Thoracic aorta (tissue), 2 donors: Measurements from ENCODE around the gene OCA2. TPM values are rescaled to one million over a fixed set of nuclear protein-coding genes. Genes with fewer than 3 reads are reported as not detected.

Experiments used
- ATAC-seq: fragments of 150-250 bp; one replicate; pipeline ENCODE4 v1.8.0; 2017; ENCODE audit warnings: low read depth; ENCODE audit not compliant: insufficient number of reproducible peaks, low FRiP score
- DNase-seq: peaks from one replicate; pipeline ENCODE4 v3.0.0-alpha.2; 2020; ENCODE audit warnings: low spot score
- H3K27ac ChIP-seq, 2 donors: fragments of 200-600 bp; sonication (generic); 1 replicate in 1 of 2; 2 replicates in 1 of 2; pipeline ENCODE4 v1.5.1; 2016; ENCODE audit warnings: mild to moderate bottlenecking in 2 of 2, moderate library complexity in 2 of 2
- H3K27me3 ChIP-seq: fragments of 200-600 bp; sonication (generic); replicated peaks from 2 replicates; pipeline ENCODE4 v1.6.0; 2016; ENCODE audit warnings: mild to moderate bottlenecking; ENCODE audit not compliant: insufficient read depth
- H3K36me3 ChIP-seq: fragments of 200-600 bp; sonication (generic); one replicate; pipeline ENCODE4 v1.5.1; 2016
- H3K4me1 ChIP-seq, 2 donors: fragments of 200-600 bp; sonication (generic); 1 replicate in 1 of 2; 2 replicates in 1 of 2; pipeline versions ENCODE4 v1.5.1 to v1.6.0; 2016; ENCODE audit warnings: low read depth in 2 of 2, mild to moderate bottlenecking in 1 of 2; ENCODE audit not compliant: control insufficient read depth in 1 of 2
- H3K4me3 ChIP-seq: fragments of 200-600 bp; sonication (generic); 2 replicates; pipeline ENCODE4 v1.5.1; 2016; ENCODE audit warnings: mild to moderate bottlenecking
- H3K9me3 ChIP-seq: fragments of 200-600 bp; sonication (generic); 2 replicates; pipeline ENCODE4 v1.5.1; 2016
- total RNA-seq, 2 donors: library from RNA; depleted of rRNA; stranded (reverse); fragments of >200 nt; gene quantifications; one replicate each; pipeline versions ENCODE4 v1.1.0 to v1.2.3, GENCODE V29; 2016
- TF ChIP-seq, protein P1 (sequence below): fragments of 200-600 bp; sonication (generic); IDR thresholded peaks from one replicate; pipeline ENCODE4 v1.5.1; 2019; ENCODE audit warnings: antibody characterized with exemption

The OCA2 gene
- total RNA-seq, 2 donors from 2014 or later, result 8.0 to 14.8 TPM

GRCh38 chr15:27731776-27732175 lies 367.3 kb downstream of the OCA2 start:
- no peak overlapping the region for H3K27ac ChIP-seq
- no peaks in the 10 kb centered on the region for H3K4me1 ChIP-seq
- no peaks in the 10 kb centered on the region for H3K27me3 ChIP-seq
- H3K4me3 ChIP-seq, result no peak overlapping the region
- no peaks in the 10 kb centered on the region for H3K36me3 ChIP-seq
- TF ChIP-seq, protein P1, sequence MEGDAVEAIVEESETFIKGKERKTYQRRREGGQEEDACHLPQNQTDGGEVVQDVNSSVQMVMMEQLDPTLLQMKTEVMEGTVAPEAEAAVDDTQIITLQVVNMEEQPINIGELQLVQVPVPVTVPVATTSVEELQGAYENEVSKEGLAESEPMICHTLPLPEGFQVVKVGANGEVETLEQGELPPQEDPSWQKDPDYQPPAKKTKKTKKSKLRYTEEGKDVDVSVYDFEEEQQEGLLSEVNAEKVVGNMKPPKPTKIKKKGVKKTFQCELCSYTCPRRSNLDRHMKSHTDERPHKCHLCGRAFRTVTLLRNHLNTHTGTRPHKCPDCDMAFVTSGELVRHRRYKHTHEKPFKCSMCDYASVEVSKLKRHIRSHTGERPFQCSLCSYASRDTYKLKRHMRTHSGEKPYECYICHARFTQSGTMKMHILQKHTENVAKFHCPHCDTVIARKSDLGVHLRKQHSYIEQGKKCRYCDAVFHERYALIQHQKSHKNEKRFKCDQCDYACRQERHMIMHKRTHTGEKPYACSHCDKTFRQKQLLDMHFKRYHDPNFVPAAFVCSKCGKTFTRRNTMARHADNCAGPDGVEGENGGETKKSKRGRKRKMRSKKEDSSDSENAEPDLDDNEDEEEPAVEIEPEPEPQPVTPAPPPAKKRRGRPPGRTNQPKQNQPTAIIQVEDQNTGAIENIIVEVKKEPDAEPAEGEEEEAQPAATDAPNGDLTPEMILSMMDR, result no peak
- ATAC-seq (no peak), DNase-seq (no peak)
- peaks cover 9% of the 10 kb centered on the region for H3K9me3 ChIP-seq

DNA sequence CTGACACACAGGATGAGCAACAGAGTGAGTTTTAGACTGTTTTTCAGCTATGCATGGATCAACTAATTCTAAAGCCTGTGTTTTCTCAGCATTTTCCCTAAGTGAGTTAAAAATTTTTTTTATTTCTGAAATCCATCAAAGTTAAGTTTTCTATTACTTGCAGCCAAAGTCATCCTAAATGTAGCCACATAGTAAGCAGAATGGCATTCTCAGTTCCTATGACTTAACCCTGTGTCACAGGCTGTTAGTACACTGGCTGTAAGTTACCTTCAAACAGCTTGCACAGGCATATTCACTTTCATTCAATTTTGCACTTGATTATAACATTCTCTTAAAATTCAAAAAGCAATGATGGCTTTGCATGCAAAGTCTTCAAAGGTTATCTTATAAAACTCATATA lies 368.2 kb downstream of the OCA2 start:
- DNase-seq (no peak), ATAC-seq (no peak)
- H3K4me1 ChIP-seq, result no peaks in the 10 kb centered on the region
- H3K27ac ChIP-seq, result no peak overlapping the region
- no peak overlapping the region for H3K4me3 ChIP-seq
- no peaks in the 10 kb centered on the region for H3K27me3 ChIP-seq
- TF ChIP-seq, protein P1, result no peak
- peaks cover 9% of the 10 kb centered on the region for H3K9me3 ChIP-seq
- no peaks in the 10 kb centered on the region for H3K36me3 ChIP-seq

GRCh38 chr15:27725731-27726130 lies 373.4 kb downstream of the OCA2 start:
- no peak overlapping the region for H3K4me3 ChIP-seq
- no peak for DNase-seq
- no peak for ATAC-seq
- TF ChIP-seq, protein P1, result no peak
- H3K9me3 ChIP-seq, result no peaks in the 10 kb centered on the region
- no peaks in the 10 kb centered on the region for H3K27me3 ChIP-seq
- no peaks in the 10 kb centered on the region for H3K4me1 ChIP-seq
- H3K27ac ChIP-seq, result no peak overlapping the region
- no peaks in the 10 kb centered on the region for H3K36me3 ChIP-seq

GRCh38 chr15:27723821-27724220 lies 375.3 kb downstream of the OCA2 start:
- no peak for ATAC-seq
- TF ChIP-seq, protein P1, result no peak

DNA sequence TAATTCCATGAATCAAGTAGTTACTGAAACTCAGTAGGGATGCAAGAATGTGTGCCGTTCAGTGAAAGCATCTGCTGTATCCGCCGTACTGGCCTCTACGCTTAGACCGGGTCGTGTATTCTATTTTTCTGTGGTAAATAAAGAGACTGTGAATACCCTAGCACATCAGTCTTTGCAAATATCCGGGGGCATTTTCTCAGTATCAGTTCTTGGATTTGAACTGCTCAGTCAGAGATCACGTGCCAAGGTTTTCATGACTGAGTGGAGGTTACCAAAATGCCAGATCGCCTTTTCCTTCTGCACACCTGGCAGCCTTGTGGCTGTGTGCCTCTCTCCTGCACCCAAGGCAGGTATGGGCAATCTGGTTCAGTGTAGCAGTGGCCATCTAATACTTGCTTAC lies 377.0 kb downstream of the OCA2 start:
- no peak for ATAC-seq

More at GRCh38 chr15:27723821-27724220, 375.3 kb downstream of the OCA2 start:
- Histone ChIP-seq H3K4me1 (no peaks in the 10 kb centered on the region), H3K4me3 (no peak overlapping the region), H3K27ac (no peak overlapping the region), H3K36me3 (no peaks in the 10 kb centered on the region), H3K9me3 (no peaks in the 10 kb centered on the region), H3K27me3 (no peaks in the 10 kb centered on the region)
- no peak for DNase-seq

More for the DNA sequence above, 377.0 kb downstream of the OCA2 start:
- no peak for DNase-seq
- H3K27ac ChIP-seq, result no peak overlapping the region
- H3K36me3 ChIP-seq, result no peaks in the 10 kb centered on the region
- no peaks in the 10 kb centered on the region for H3K9me3 ChIP-seq
- no peaks in the 10 kb centered on the region for H3K27me3 ChIP-seq
- no peak overlapping the region for H3K4me3 ChIP-seq
- TF ChIP-seq, protein P1, result no peak
- H3K4me1 ChIP-seq, result no peaks in the 10 kb centered on the region
